ENCODE measurements around the gene GPR183.

Gene GPR183

DNA sequence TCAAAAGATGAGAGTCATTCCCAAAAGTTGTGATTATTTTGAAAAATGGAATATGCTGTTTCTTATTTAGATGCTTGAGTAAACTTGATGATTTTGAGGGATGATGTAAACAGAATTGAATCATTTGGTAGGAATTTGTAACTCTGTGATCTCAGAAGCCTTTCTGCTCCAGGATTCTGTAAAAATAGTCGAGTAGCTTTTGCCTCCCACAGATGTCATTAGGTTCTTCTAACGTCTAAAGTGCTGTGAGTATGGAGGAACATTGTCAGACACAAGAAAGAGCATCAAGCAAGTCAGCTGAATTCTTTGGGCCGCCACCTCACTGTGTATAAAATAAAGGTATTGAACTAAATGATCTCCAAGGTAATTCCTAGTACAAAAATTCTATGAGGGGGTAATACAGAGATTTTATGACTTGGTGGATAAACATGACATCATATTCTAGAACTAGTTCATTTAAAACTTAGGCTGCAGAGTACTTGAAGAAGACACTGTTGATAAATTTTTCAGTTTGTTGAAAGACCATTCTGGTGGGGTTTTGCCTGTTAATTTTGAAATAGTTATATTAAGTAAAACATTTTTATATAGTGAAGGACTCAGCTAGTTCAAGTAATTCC lies 1.4 kb upstream of the GPR183 start:
- H3K4me3 ChIP-seq (ENCODE audit: insufficient read depth in 1 of 2, low read depth in 1 of 2, low read length in 2 of 2) = no peak overlapping the region
- H2AFZ ChIP-seq (ENCODE audit: low read depth, low read length) = no peak overlapping the region
- no peak overlapping the region for H3K4me2 ChIP-seq (ENCODE audit: low read length, poor library complexity, severe bottlenecking)
- no peaks in the 10 kb centered on the region for H3K27me3 ChIP-seq (ENCODE audit: control insufficient read depth in 1 of 2, insufficient read depth in 1 of 2, low read length in 2 of 2)
- H3K36me3 ChIP-seq (ENCODE audit: control insufficient read depth in 1 of 2, insufficient read depth in 2 of 2, low read depth in 1 of 2, low read length in 2 of 2) = peaks cover 0 to 5% of the 10 kb centered on the region in 2 experiments
- peak overlapping the region; percentile 79 for H3K9ac ChIP-seq (ENCODE audit: low read length)
- no peak overlapping the region for H2AK5ac ChIP-seq (ENCODE audit: low read length, severe bottlenecking)
- H3K14ac ChIP-seq (ENCODE audit: low read length in 2 of 2) = no peak overlapping the region
- H3K23ac ChIP-seq (ENCODE audit: low read length in 2 of 2) = no peak overlapping the region
- peak overlapping the region; percentile 75 for H3K27ac ChIP-seq (ENCODE audit: low read length, poor library complexity, severe bottlenecking)
- no peak overlapping the region for H3K18ac ChIP-seq (ENCODE audit: low read depth in 1 of 2, low read length in 2 of 2)
- no peaks in the 10 kb centered on the region for H3K9me3 ChIP-seq (ENCODE audit: control insufficient read depth, low read length)
- no peak overlapping the region for H2BK15ac ChIP-seq (ENCODE audit: low read depth, poor library complexity, severe bottlenecking)
- no peak overlapping the region for H4K91ac ChIP-seq (ENCODE audit: low read length)
- peak; percentile 86 for DNase-seq
- H4K8ac ChIP-seq (ENCODE audit: low read length) = no peak overlapping the region
- H3K4me1 ChIP-seq (ENCODE audit: control insufficient read depth, insufficient read depth, low read depth, low read length) = peaks cover 14% of the 10 kb centered on the region
- H2BK120ac ChIP-seq (ENCODE audit: low read depth, low read length) = no peak overlapping the region
- peaks cover 23% of the 10 kb centered on the region for H3K79me1 ChIP-seq (replicated peaks; ENCODE audit: low read length, poor library complexity, severe bottlenecking)
- WGBS = 23% methylated on average over 3 of the region's 3 CpGs
- no peak overlapping the region for H2BK5ac ChIP-seq (ENCODE audit: low read depth, low read length, poor library complexity, severe bottlenecking)
- H3K4ac ChIP-seq (ENCODE audit: low read depth in 1 of 2, low read length in 2 of 2) = no peak overlapping the region
- no peak overlapping the region for H2BK12ac ChIP-seq (ENCODE audit: low read length in 2 of 2)

DNA sequence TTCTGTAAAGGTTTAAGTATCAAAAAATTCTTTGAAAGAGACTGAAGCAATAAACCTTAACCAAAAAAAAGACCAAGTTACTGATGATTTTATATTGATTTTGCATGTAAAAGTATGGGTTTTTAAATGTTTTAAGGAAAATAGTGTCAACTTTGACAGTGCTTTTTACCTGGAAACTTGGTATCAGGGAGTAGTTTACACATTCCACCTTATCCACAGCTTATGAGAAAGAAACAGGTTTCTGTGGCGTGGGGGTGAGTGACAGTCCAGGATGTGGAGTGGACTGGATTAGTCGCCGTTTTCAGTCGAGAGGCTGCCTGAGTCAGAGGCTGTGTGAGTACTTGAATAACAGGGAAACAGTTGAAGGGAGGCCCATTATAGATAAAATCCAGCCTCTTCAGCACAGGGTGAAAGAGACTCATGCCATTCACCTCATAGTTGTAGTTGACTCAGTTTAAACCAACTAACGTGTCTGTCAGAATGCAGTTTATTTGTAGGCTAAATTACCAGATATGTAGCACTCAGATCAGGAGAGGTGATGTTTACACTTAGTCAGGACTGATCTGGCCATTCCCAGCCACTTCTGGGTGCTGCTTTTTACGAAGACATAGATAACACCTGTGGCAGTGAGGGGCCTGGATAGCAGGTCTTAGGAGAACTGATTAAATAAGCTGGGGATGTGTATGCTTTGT lies 595 bp upstream of the GPR183 start:
- Histone ChIP-seq H2BK5ac (ENCODE audit: low read depth, low read length, poor library complexity, severe bottlenecking) (no peak overlapping the region), H2BK120ac (ENCODE audit: low read depth, low read length) (no peak overlapping the region), H3K4me1 (ENCODE audit: control insufficient read depth, insufficient read depth, low read depth, low read length) (peaks cover 14% of the 10 kb centered on the region), H3K36me3 (ENCODE audit: control insufficient read depth in 1 of 2, insufficient read depth in 2 of 2, low read depth in 1 of 2, low read length in 2 of 2) (peaks cover 0 to 5% of the 10 kb centered on the region in 2 experiments), H2BK15ac (ENCODE audit: low read depth, poor library complexity, severe bottlenecking) (no peak overlapping the region), H3K4me2 (ENCODE audit: low read length, poor library complexity, severe bottlenecking) (peak overlapping the region; percentile 14), H3K23ac (ENCODE audit: low read length in 2 of 2) (no peak overlapping the region), H2AFZ (ENCODE audit: low read depth, low read length) (no peak overlapping the region), H3K79me1 (replicated peaks; ENCODE audit: low read length, poor library complexity, severe bottlenecking) (peaks cover 25% of the 10 kb centered on the region), H3K27ac (ENCODE audit: low read length, poor library complexity, severe bottlenecking) (peak overlapping the region; percentile 75), H3K4me3 (ENCODE audit: insufficient read depth in 1 of 2, low read depth in 1 of 2, low read length in 2 of 2) (peak overlapping the region in 1 of 2 experiments; percentile 27), H3K9me3 (ENCODE audit: control insufficient read depth, low read length) (no peaks in the 10 kb centered on the region), H2AK5ac (ENCODE audit: low read length, severe bottlenecking) (peak overlapping the region; percentile 54), H3K27me3 (ENCODE audit: control insufficient read depth in 1 of 2, insufficient read depth in 1 of 2, low read length in 2 of 2) (no peaks in the 10 kb centered on the region), H4K8ac (ENCODE audit: low read length) (no peak overlapping the region), H3K18ac (ENCODE audit: low read depth in 1 of 2, low read length in 2 of 2) (no peak overlapping the region), H2BK12ac (ENCODE audit: low read length in 2 of 2) (peak overlapping the region in 1 of 2 experiments; percentile 47), H3K9ac (ENCODE audit: low read length) (peak overlapping the region; percentile 79), H3K4ac (ENCODE audit: low read depth in 1 of 2, low read length in 2 of 2) (no peak overlapping the region), H3K14ac (ENCODE audit: low read length in 2 of 2) (no peak overlapping the region), H4K91ac (ENCODE audit: low read length) (no peak overlapping the region)
- WGBS = 4% methylated on average over 6 of the region's 6 CpGs
- DNase-seq = peak; percentile 93

DNA sequence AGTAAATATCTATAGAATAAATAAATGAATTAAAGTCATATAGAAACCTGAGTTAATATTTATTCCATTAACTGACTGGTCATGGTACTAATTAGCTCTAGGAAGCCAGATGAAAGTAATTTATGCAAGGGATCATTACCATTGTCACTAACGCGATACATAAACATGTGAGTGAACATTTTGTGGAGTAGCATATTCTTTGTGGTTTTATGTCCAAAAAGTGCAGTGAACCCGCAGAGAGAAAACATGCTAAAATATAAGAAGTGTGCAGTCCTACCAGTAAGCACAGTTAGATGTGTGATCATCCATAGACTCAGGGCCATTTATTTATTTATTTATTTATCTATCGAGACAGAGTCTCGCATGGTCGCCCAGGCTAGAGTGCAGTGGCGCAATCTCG lies 1.6 kb downstream of the GPR183 start:
- no peak overlapping the region for H3K4me2 ChIP-seq (ENCODE audit: low read length, poor library complexity, severe bottlenecking)
- WGBS = 98% methylated on average over 8 of the region's 8 CpGs

DNA sequence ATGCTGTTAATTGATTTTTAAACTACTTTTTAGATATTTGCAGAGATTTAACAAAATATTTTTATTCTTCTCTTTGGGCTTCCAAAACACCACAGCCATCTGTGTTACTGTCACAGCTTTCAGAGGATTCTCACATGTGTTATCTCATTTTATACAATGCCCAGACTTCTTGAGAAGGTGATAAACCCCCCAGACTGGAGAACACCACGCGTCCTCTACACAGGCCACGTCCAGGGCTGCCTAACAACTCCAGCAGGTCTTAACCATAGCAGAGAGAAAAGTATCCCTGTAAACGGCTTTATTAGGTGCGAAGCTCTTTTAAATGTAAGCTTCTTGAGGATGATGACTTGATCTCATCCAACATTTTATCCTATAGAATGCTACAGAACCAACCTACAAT lies 2.0 kb downstream of the GPR183 start:
- H4K8ac ChIP-seq (ENCODE audit: low read length) = no peak overlapping the region
- no peak overlapping the region for H3K18ac ChIP-seq (ENCODE audit: low read depth in 1 of 2, low read length in 2 of 2)
- no peak overlapping the region for H3K9ac ChIP-seq (ENCODE audit: low read length)
- no peak overlapping the region for H2BK120ac ChIP-seq (ENCODE audit: low read depth, low read length)
- 96% methylated on average over 3 of the region's 5 CpGs for WGBS
- no peak overlapping the region for H4K91ac ChIP-seq (ENCODE audit: low read length)
- H3K4me3 ChIP-seq (ENCODE audit: insufficient read depth in 1 of 2, low read depth in 1 of 2, low read length in 2 of 2) = no peak overlapping the region
- H3K23ac ChIP-seq (ENCODE audit: low read length in 2 of 2) = no peak overlapping the region
- peaks cover 6% of the 10 kb centered on the region for H3K4me1 ChIP-seq (ENCODE audit: control insufficient read depth, insufficient read depth, low read depth, low read length)
- H3K36me3 ChIP-seq (ENCODE audit: control insufficient read depth in 1 of 2, insufficient read depth in 2 of 2, low read depth in 1 of 2, low read length in 2 of 2) = peaks cover 0 to 5% of the 10 kb centered on the region in 2 experiments
- H3K14ac ChIP-seq (ENCODE audit: low read length in 2 of 2) = no peak overlapping the region
- no peaks in the 10 kb centered on the region for H3K9me3 ChIP-seq (ENCODE audit: control insufficient read depth, low read length)
- no peak overlapping the region for H2BK5ac ChIP-seq (ENCODE audit: low read depth, low read length, poor library complexity, severe bottlenecking)
- H3K4me2 ChIP-seq (ENCODE audit: low read length, poor library complexity, severe bottlenecking) = no peak overlapping the region
- H3K79me1 ChIP-seq (replicated peaks; ENCODE audit: low read length, poor library complexity, severe bottlenecking) = peaks cover 19% of the 10 kb centered on the region
- H3K4ac ChIP-seq (ENCODE audit: low read depth in 1 of 2, low read length in 2 of 2) = no peak overlapping the region
- no peak overlapping the region for H2BK15ac ChIP-seq (ENCODE audit: low read depth, poor library complexity, severe bottlenecking)
- H2AFZ ChIP-seq (ENCODE audit: low read depth, low read length) = no peak overlapping the region
- H3K27ac ChIP-seq (ENCODE audit: low read length, poor library complexity, severe bottlenecking) = no peak overlapping the region
- H2BK12ac ChIP-seq (ENCODE audit: low read length in 2 of 2) = no peak overlapping the region
- no peak overlapping the region for H2AK5ac ChIP-seq (ENCODE audit: low read length, severe bottlenecking)
- DNase-seq = no peak
- H3K27me3 ChIP-seq (ENCODE audit: control insufficient read depth in 1 of 2, insufficient read depth in 1 of 2, low read length in 2 of 2) = no peaks in the 10 kb centered on the region

More for the DNA sequence above, 1.6 kb downstream of the GPR183 start:
- Histone ChIP-seq H3K27me3 (ENCODE audit: control insufficient read depth in 1 of 2, insufficient read depth in 1 of 2, low read length in 2 of 2) (no peaks in the 10 kb centered on the region), H4K8ac (ENCODE audit: low read length) (no peak overlapping the region), H2AFZ (ENCODE audit: low read depth, low read length) (no peak overlapping the region), H2AK5ac (ENCODE audit: low read length, severe bottlenecking) (no peak overlapping the region), H3K23ac (ENCODE audit: low read length in 2 of 2) (no peak overlapping the region), H3K14ac (ENCODE audit: low read length in 2 of 2) (no peak overlapping the region), H3K9ac (ENCODE audit: low read length) (no peak overlapping the region), H3K9me3 (ENCODE audit: control insufficient read depth, low read length) (no peaks in the 10 kb centered on the region), H3K18ac (ENCODE audit: low read depth in 1 of 2, low read length in 2 of 2) (no peak overlapping the region), H3K27ac (ENCODE audit: low read length, poor library complexity, severe bottlenecking) (no peak overlapping the region), H3K4ac (ENCODE audit: low read depth in 1 of 2, low read length in 2 of 2) (no peak overlapping the region), H2BK5ac (ENCODE audit: low read depth, low read length, poor library complexity, severe bottlenecking) (no peak overlapping the region), H2BK120ac (ENCODE audit: low read depth, low read length) (no peak overlapping the region), H2BK15ac (ENCODE audit: low read depth, poor library complexity, severe bottlenecking) (no peak overlapping the region), H2BK12ac (ENCODE audit: low read length in 2 of 2) (no peak overlapping the region), H3K4me3 (ENCODE audit: insufficient read depth in 1 of 2, low read depth in 1 of 2, low read length in 2 of 2) (no peak overlapping the region), H3K4me1 (ENCODE audit: control insufficient read depth, insufficient read depth, low read depth, low read length) (peaks cover 6% of the 10 kb centered on the region), H3K36me3 (ENCODE audit: control insufficient read depth in 1 of 2, insufficient read depth in 2 of 2, low read depth in 1 of 2, low read length in 2 of 2) (peaks cover 0 to 5% of the 10 kb centered on the region in 2 experiments), H3K79me1 (replicated peaks; ENCODE audit: low read length, poor library complexity, severe bottlenecking) (peaks cover 19% of the 10 kb centered on the region), H4K91ac (ENCODE audit: low read length) (no peak overlapping the region)
- no peak for DNase-seq
